Esophagus muscularis mucosa (tissue), 3 donors: ENCODE results near the gene GGT5.
"Not testable (repeated sequence)": the region's sequence is repeated elsewhere in the genome, so short reads cannot be mapped to it uniquely, and the experiment has no call there.

Experiments
- CTCF ChIP-seq, 3 experiments: fragments of 200-600 bp in 2 of 3; fragments of 450-650 bp in 1 of 3; sonication (generic) in 2 of 3; IDR thresholded peaks; one replicate each; pipeline ENCODE4 v1.5.1; 2017 to 2019; ENCODE audit warnings: antibody characterized with exemption in 3 of 3, mild to moderate bottlenecking in 2 of 3, moderate library complexity in 1 of 3
- POLR2A ChIP-seq: fragments of 450-650 bp; IDR thresholded peaks from one replicate; pipeline ENCODE4 v1.6.1; 2017; ENCODE audit warnings: antibody characterized with exemption, moderate library complexity, mild to moderate bottlenecking, low read depth

DNA sequence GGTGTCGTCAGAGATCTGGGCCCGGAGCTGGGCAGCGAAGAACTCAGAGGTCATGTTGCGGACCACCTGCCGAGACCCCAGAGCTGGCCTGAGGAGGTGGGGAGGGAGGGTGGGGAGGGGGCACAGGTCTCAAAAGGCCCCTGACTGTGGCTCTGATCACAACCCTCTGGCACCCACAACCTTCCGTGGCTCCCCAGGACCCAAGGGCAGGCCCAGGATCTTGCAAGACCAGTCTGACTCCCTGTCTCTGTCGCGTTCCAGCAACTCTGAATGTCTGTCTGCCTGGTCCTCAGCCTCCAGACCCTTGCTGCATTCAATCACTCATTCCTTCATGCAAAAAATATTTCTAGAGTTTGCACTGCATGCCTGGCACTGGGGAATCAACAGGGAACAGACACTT, 4.5 kb upstream of the GGT5 start:
- not testable (repeated sequence) for TF ChIP-seq CTCF (IDR thresholded peaks at IDR 0.05); POLR2A
